ENCODE results near the gene BHMT2.

Gene BHMT2

GRCh38 chr5:79119486-79119885, 49.9 kb downstream of the BHMT2 start:
- no peak for DNase-seq (ENCODE audit: low read depth in 2 of 2)

- DNase-seq (ENCODE audit: low read depth in 2 of 2) = no peak
These were observed 50.7 kb downstream of the BHMT2 start for GRCh38 chr5:79120221-79120620.

- DNase-seq (ENCODE audit: low read depth in 2 of 2) = no peak
These were observed 53.4 kb downstream of the BHMT2 start for GRCh38 chr5:79122973-79123372.

- DNase-seq (ENCODE audit: low read depth in 2 of 2) = no peak
These were observed 55.0 kb downstream of the BHMT2 start for GRCh38 chr5:79124607-79125006.

GRCh38 chr5:79130781-79131180, 61.2 kb downstream of the BHMT2 start:
- no peak for DNase-seq (ENCODE audit: low read depth in 2 of 2)

GRCh38 chr5:79133121-79133656, 63.6 kb downstream of the BHMT2 start:
- no peak for DNase-seq (ENCODE audit: low read depth in 2 of 2)

- peak; percentile 58 to 65 for DNase-seq (ENCODE audit: low read depth in 2 of 2)
These were observed 64.3 kb downstream of the BHMT2 start for GRCh38 chr5:79133657-79134451.

GRCh38 chr5:79135790-79136553, 66.4 kb downstream of the BHMT2 start:
- DNase-seq (ENCODE audit: low read depth in 2 of 2) = no peak

- DNase-seq (ENCODE audit: low read depth in 2 of 2) = no peak
These were observed 67.1 kb downstream of the BHMT2 start for GRCh38 chr5:79136618-79137017.

All from activated CD4-positive, alpha-beta T cell treated with anti-CD3 and anti-CD28 coated beads for 24 hours (primary cell).